Stimulated activated CD4-positive, alpha-beta T cell treated with anti-CD3 and anti-CD28 coated beads, Interleukin-4, amount 100 ng/mL, for 24 hours (primary cell): ENCODE data around the gene SOX9.

ENCODE experiments used
- DNase-seq: peaks from one replicate; pipeline ENCODE4 v3.0.0-alpha.2; 2020

SOX9 gene

DNA sequence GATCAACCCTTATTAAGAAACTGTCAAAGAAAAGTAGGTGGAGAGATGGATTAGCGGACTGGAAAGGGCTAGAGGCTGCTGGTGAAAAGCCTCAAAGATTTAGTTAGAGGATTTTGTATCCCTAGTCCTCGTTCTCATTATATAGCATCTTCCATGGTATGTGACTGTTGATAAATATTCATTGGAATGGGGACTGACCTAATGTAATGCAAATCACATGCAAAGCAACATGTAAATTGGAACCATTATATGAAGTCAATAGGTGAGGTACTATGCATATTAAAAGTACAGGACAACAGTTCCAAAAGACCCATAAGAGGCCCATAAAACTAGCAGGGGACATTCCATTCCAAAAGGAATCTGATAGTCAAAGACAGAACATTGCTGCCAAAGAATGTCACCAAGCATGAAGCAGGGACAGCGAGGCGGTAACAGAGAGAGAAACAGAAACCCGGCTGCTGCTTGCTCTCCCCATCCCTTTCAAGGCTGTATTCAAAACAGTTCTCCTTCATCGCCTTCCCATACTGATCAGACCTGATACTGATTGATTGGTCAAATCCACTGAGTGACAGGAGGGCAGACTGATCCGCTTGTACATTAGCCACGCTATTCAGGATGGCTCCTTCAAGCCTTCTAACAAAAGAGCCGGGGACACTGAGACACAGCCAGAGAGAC, 44.5 kb downstream of the SOX9 start:
- no peak for DNase-seq

DNA sequence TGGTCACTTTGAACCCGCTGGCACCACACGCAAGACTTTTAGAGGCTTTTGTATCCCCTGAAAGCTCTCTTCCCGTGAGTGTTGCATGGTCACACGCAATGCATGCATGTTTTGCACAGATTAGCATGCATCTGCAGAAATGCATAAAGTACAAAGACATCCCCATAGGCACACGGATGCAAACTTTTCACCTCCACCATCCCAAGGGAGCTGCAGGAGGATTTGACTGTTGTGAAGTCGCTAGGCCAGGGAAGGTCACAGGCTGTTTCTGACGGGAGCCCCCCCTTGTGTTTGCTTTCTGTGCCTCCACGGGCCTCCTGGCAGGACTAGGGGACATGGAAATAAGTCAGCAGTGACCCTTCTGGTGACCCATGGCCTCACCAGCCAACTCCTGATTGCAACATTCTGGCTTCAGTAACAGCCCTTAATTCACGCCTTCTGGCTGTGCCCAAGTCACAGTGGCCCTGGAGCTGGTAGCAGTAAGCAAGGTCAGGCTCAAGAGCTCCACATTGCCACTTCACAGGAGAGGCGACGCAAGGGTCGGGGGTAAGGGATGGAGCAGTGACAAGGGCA, 45.1 kb downstream of the SOX9 start:
- no peak for DNase-seq

DNA sequence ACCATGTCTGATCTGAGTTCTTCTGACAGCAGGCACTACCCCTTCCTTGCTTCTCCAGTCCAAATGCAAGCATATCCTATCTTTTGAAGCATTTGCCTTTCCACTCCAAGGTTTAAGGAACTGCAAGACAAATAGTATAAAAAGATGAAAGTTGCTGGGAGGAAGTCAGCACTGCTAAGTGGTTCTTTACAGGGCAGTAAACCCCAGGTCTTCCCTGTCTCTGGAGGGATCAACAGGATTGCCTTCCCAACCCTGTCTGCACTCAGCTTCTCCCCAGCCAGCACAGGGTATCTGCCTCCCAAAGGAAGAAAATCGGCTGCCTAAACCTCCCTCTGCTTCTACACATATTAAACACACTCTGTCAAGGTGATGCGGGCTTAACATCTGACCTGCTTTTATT, 46.8 kb downstream of the SOX9 start:
- DNase-seq, result no peak

DNA sequence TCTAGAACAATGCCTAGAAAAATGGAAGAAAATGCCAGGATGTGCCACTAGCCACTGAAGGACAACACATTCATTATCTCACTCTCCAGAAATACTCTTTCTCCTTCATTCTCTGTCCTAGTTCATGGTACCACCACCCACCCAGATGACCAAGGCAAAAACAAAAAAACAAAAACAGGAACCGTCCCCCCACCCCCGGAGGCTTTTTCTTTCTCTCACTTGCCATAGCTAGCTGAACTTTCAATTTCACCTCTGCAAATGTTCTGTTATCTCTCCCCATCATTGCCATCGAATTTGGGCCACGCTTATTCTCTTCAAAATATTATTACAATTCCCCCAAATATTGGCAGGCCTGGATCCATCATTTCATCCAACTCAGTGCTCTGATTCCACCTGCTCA, 49.0 kb downstream of the SOX9 start:
- DNase-seq, result no peak

DNA sequence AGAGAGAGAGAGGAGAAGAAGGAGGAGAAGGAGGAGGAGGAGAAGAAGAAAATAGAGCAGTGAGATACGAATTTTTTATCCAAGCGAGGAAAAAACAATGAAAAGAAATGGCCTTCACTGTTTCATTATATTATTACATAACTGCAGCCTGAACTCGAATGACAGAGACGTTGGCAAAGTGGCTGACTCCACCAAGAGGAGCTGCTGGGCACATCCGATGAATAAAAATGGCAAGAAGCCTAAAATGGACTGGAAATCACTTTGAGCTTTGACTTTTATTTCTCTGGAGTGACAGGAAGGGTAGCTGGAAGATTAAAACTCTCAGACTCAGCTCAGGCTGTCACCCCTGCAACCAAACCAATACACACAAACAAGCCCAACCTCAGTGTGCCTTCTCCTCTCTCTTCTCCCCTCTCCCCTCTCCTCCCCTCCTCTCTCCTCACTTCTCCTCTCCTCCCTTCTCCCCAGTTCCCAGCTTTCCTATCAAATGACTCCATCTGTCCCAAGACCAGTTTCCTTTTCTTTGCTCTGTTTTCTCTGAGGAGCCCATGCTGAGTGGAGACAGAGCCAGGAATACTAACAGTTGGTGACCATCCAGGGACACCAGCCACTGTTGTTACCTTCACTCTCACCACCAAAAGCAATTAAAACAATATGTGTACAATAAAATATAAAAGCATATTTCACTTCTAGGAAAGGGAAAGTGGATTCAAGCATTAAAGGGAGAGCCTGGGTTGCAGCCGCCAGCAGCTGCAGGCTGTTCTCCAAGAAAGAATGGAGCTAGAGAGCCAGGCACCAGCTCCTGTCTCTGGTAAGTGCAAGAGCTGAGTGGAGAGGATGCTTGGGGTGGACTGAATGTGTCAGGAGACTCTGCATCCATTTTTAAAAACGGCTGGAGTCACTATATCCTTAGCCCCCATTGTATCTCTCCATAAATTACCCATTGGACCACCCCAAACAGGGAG, 51.2 kb downstream of the SOX9 start:
- no peak for DNase-seq

DNA sequence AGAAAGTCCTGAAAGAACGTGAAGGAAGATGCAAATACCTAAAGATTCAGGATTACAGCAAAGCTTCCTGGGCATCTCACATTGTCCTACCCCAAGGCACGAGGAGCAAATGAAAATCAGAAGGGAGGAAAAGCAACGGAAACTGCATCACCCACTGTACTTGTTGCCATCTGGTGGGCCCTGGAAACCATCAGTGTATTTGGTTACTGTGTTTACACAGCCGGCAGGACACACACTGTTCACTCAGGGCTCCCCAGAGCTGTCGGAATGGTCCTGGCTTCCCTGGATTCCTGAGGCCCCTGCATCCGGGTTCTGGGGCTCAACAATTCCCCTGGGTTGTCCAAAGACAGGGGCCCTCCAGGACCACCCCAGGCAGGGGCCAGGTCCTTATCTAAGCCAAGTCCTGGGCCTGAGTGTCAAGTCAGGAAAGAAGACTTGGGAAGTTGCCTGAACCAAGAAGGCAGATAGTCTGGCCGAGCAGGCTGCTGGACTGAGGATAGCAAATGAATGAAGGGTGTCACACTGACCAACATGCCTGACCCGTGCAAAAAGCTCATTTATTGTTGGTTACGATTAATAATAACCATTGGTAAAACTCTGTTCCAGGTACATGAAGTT, 52.8 kb downstream of the SOX9 start:
- DNase-seq, result no peak

DNA sequence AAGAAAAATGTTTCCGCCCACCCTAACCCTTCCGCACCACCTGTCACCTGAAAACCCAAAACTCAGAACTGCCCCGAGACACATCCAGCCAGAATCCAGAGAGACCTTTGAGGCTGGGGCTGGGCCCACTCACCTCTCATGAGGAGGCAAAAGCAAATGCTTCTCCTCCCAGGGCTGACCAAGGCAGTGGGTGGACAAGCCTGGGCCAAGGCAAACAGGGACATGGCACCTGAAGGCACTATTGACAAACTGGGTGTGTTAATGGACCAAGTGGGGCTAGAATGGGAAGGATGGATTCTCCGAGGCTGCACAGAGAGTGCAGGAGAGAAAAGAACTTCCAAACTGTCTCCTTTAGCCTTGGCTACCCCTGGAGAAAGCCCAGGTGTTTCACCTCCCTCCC, 54.4 kb downstream of the SOX9 start:
- no peak for DNase-seq
